Eye (tissue), 1 donor: ENCODE results near the gene PRKACG.

ENCODE experiments used
- DNase-seq: peaks from one replicate; pipeline ENCODE4 v3.0.0-alpha.2; 2015

PRKACG gene

GRCh38 chr9:68980341-68980914 is 33.5 kb downstream of the PRKACG start:
- DNase-seq = no peak

GRCh38 chr9:68979538-68980314 is 34.2 kb downstream of the PRKACG start:
- DNase-seq = no peak

GRCh38 chr9:68978501-68978900 is 35.4 kb downstream of the PRKACG start:
- no peak for DNase-seq

GRCh38 chr9:68978066-68978465 is 35.8 kb downstream of the PRKACG start:
- DNase-seq = no peak

GRCh38 chr9:68975365-68976043 is 38.4 kb downstream of the PRKACG start:
- no peak for DNase-seq

GRCh38 chr9:68974901-68975300 is 39.0 kb downstream of the PRKACG start:
- no peak for DNase-seq

- no peak for DNase-seq
These were observed 39.5 kb downstream of the PRKACG start for GRCh38 chr9:68974431-68974830.

GRCh38 chr9:68973619-68974018 is 40.3 kb downstream of the PRKACG start:
- DNase-seq = no peak

GRCh38 chr9:68970151-68970550 is 43.8 kb downstream of the PRKACG start:
- no peak for DNase-seq

- no peak for DNase-seq
These were observed 44.4 kb downstream of the PRKACG start for GRCh38 chr9:68969538-68969937.

- DNase-seq = no peak
These were observed 46.1 kb downstream of the PRKACG start for GRCh38 chr9:68967800-68968199.

- no peak for DNase-seq
These were observed 47.4 kb downstream of the PRKACG start for GRCh38 chr9:68966496-68966944.

GRCh38 chr9:68964765-68965164 is 49.1 kb downstream of the PRKACG start:
- DNase-seq = no peak

- DNase-seq = no peak
These were observed 49.8 kb downstream of the PRKACG start for GRCh38 chr9:68964102-68964541.

GRCh38 chr9:68963416-68963815 is 50.5 kb downstream of the PRKACG start:
- no peak for DNase-seq
